ENCODE data around the gene BTN3A1. TPM values are rescaled to one million over a fixed set of nuclear protein-coding genes. Genes with fewer than 3 reads are reported as not detected.

BTN3A1 gene
- total and polyA plus RNA-seq, 2 of the 13 experiments (the other 11 are each of a cell fraction or from before 2014, with no cell fraction given), result 13.3 to 14.0 TPM

DNA sequence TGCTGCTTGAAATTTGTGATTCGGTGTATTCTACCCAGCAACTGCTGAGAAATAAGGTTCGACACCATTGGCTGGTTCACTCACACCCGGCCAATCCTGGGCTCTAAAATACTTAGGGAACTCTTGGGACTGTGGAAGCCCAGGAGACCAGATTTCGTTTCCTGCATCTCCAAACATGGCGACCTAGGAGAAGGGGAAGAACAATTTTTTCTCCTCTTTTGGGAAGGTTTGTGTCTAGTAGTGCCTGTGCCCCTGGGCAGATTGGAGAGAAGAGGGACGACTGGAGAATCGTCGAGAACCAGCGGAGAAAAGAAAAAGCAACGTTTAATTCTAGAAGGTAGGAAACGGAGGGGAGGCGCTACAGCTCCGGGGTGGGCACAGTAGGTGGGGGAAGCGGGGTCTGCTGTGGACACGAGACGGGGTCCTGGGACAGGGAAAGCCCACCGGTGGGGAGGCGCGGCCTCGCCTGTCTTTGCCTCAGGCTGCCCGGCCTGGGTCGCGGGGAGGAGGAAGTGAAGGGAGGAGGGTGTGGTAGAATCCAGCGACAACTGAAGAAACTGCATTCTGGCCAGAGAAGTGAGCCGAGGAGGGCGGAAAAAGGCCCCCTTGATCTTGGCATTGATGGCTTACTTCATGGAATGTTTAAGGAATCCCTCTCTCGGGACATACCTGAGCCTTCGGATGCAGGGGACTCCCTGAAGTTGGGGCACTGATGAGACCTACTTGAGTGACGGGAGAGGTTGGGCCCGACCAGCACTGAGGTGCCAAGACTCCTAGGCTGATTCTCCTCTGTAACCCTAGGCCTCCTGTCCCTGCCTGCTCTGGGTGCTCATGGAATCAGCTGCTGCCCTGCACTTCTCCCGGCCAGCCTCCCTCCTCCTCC, 56.0 kb downstream of the BTN3A1 start, which contains the start of gene BTN2A1 (continued):
- TF ChIP-seq, protein P1, sequence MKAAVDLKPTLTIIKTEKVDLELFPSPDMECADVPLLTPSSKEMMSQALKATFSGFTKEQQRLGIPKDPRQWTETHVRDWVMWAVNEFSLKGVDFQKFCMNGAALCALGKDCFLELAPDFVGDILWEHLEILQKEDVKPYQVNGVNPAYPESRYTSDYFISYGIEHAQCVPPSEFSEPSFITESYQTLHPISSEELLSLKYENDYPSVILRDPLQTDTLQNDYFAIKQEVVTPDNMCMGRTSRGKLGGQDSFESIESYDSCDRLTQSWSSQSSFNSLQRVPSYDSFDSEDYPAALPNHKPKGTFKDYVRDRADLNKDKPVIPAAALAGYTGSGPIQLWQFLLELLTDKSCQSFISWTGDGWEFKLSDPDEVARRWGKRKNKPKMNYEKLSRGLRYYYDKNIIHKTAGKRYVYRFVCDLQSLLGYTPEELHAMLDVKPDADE (CRISPR knock-in tag; IDR thresholded peaks at IDR 0.05), result no peak
- TF ChIP-seq, protein P2, sequence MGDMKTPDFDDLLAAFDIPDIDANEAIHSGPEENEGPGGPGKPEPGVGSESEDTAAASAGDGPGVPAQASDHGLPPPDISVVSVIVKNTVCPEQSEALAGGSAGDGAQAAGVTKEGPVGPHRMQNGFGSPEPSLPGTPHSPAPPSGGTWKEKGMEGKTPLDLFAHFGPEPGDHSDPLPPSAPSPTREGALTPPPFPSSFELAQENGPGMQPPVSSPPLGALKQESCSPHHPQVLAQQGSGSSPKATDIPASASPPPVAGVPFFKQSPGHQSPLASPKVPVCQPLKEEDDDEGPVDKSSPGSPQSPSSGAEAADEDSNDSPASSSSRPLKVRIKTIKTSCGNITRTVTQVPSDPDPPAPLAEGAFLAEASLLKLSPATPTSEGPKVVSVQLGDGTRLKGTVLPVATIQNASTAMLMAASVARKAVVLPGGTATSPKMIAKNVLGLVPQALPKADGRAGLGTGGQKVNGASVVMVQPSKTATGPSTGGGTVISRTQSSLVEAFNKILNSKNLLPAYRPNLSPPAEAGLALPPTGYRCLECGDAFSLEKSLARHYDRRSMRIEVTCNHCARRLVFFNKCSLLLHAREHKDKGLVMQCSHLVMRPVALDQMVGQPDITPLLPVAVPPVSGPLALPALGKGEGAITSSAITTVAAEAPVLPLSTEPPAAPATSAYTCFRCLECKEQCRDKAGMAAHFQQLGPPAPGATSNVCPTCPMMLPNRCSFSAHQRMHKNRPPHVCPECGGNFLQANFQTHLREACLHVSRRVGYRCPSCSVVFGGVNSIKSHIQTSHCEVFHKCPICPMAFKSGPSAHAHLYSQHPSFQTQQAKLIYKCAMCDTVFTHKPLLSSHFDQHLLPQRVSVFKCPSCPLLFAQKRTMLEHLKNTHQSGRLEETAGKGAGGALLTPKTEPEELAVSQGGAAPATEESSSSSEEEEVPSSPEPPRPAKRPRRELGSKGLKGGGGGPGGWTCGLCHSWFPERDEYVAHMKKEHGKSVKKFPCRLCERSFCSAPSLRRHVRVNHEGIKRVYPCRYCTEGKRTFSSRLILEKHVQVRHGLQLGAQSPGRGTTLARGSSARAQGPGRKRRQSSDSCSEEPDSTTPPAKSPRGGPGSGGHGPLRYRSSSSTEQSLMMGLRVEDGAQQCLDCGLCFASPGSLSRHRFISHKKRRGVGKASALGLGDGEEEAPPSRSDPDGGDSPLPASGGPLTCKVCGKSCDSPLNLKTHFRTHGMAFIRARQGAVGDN (CRISPR knock-in tag; IDR thresholded peaks at IDR 0.05), result peak; percentile 50
- TF ChIP-seq ZNF878 (CRISPR knock-in tag; IDR thresholded peaks at IDR 0.05), result no peak
- no peak for TF ChIP-seq ZNF549 (CRISPR knock-in tag; IDR thresholded peaks at IDR 0.05)
- TF ChIP-seq KMT2A (CRISPR knock-in tag; IDR thresholded peaks at IDR 0.05), result 0 out of 2 replicates have a peak, but pooled peaks have one; percentile 9
- TF ChIP-seq, protein P3, sequence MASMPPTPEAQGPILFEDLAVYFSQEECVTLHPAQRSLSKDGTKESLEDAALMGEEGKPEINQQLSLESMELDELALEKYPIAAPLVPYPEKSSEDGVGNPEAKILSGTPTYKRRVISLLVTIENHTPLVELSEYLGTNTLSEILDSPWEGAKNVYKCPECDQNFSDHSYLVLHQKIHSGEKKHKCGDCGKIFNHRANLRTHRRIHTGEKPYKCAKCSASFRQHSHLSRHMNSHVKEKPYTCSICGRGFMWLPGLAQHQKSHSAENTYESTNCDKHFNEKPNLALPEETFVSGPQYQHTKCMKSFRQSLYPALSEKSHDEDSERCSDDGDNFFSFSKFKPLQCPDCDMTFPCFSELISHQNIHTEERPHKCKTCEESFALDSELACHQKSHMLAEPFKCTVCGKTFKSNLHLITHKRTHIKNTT (CRISPR knock-in tag; IDR thresholded peaks at IDR 0.05), result no peak
- no peak for TF ChIP-seq ELF4 (CRISPR knock-in tag; IDR thresholded peaks at IDR 0.05; ENCODE audit: borderline replicate concordance)
- peak; percentile 79 for TF ChIP-seq REL (CRISPR knock-in tag; conservative IDR thresholded peaks at IDR 0.05)
- peak; percentile 82 for TF ChIP-seq NFYB (CRISPR knock-in tag; IDR thresholded peaks at IDR 0.05)
- TF ChIP-seq RFXANK (CRISPR knock-in tag; IDR thresholded peaks at IDR 0.05), result peak; percentile 100
- TF ChIP-seq ZNF747 (CRISPR knock-in tag; IDR thresholded peaks at IDR 0.05; ENCODE audit: borderline replicate concordance), result no peak
- peak; percentile 33; the same call in 1 of the 2 replicates for TF ChIP-seq TAF1 (CRISPR knock-in tag; IDR thresholded peaks at IDR 0.05)
- TF ChIP-seq, protein P4, sequence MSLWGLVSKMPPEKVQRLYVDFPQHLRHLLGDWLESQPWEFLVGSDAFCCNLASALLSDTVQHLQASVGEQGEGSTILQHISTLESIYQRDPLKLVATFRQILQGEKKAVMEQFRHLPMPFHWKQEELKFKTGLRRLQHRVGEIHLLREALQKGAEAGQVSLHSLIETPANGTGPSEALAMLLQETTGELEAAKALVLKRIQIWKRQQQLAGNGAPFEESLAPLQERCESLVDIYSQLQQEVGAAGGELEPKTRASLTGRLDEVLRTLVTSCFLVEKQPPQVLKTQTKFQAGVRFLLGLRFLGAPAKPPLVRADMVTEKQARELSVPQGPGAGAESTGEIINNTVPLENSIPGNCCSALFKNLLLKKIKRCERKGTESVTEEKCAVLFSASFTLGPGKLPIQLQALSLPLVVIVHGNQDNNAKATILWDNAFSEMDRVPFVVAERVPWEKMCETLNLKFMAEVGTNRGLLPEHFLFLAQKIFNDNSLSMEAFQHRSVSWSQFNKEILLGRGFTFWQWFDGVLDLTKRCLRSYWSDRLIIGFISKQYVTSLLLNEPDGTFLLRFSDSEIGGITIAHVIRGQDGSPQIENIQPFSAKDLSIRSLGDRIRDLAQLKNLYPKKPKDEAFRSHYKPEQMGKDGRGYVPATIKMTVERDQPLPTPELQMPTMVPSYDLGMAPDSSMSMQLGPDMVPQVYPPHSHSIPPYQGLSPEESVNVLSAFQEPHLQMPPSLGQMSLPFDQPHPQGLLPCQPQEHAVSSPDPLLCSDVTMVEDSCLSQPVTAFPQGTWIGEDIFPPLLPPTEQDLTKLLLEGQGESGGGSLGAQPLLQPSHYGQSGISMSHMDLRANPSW (CRISPR knock-in tag; IDR thresholded peaks at IDR 0.05; ENCODE audit: borderline replicate concordance), result no peak
- TF ChIP-seq ZNF672 (CRISPR knock-in tag; IDR thresholded peaks at IDR 0.05), result no peak
- TF ChIP-seq ZNF557 (CRISPR knock-in tag; IDR thresholded peaks at IDR 0.05), result no peak
- TF ChIP-seq, protein P5, sequence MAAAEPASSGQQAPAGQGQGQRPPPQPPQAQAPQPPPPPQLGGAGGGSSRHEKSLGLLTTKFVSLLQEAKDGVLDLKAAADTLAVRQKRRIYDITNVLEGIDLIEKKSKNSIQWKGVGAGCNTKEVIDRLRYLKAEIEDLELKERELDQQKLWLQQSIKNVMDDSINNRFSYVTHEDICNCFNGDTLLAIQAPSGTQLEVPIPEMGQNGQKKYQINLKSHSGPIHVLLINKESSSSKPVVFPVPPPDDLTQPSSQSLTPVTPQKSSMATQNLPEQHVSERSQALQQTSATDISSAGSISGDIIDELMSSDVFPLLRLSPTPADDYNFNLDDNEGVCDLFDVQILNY (CRISPR knock-in tag; conservative IDR thresholded peaks at IDR 0.05), result no peak
- TF ChIP-seq ZNF83 (CRISPR knock-in tag; IDR thresholded peaks at IDR 0.05; ENCODE audit: borderline replicate concordance), result no peak
- TF ChIP-seq ATF7-NPFF (CRISPR knock-in tag; IDR thresholded peaks at IDR 0.05; ENCODE audit: low read depth), result peak; percentile 60; the same call in 1 of the 2 replicates
- no peak for TF ChIP-seq STAT5B (CRISPR knock-in tag; IDR thresholded peaks at IDR 0.05)
- no peak for TF ChIP-seq MXD4 (CRISPR knock-in tag; IDR thresholded peaks at IDR 0.05)
